Panc1 (cell line): Measurements from ENCODE around the gene TLE4. TPM values are rescaled to one million over a fixed set of nuclear protein-coding genes. Genes with fewer than 3 reads are reported as not detected.

Experiments
- ATAC-seq: fragments of 200-7000 bp; cut with Tn5 transposase; 2 replicates; pipeline ENCODE4 v1.9.1; 2020; ENCODE audit warnings: mild to moderate bottlenecking, moderate library complexity
- BruUV-seq: library from RNA; stranded (reverse); fragments of 400-500 nt; replicated peaks from 2 replicates; lab custom pipeline; 2021; lab: Mats Ljungman, UMichigan
- CTCF ChIA-PET: fragments of 300-600 bp; sonication (Branson Sonifier 250); formaldehyde crosslinking; loops from one replicate; lab custom pipeline; 2022; ENCODE audit warnings: antibody characterized with exemption; lab: Charles Lee
- POLR2A ChIA-PET: fragments of 300-600 bp; sonication (Branson Sonifier 250); formaldehyde crosslinking; loops from one replicate; lab custom pipeline; 2022; ENCODE audit warnings: antibody characterized with exemption; lab: Charles Lee
- DNase-seq: peaks from one replicate; pipeline ENCODE4 v3.0.0-alpha.2; 2010; ENCODE audit warnings: low read depth, low spot score
- H3K27ac ChIP-seq: 2 replicates; pipeline ENCODE4 v1.5.1; 2011; ENCODE audit warnings: mild to moderate bottlenecking, low read length, inconsistent platforms
- H3K27me3 ChIP-seq: fragments of 200-500 bp; sonication (Bioruptor generic); 2 replicates; pipeline ENCODE4 v1.6.0; 2014; ENCODE audit warnings: low read length, inconsistent platforms; ENCODE audit not compliant: control insufficient read depth, insufficient read depth
- H3K36me3 ChIP-seq: fragments of 200-500 bp; sonication (Bioruptor generic); 2 replicates; pipeline ENCODE4 v1.5.1; 2014; ENCODE audit warnings: inconsistent platforms, mild to moderate bottlenecking, low read length, moderate library complexity; ENCODE audit not compliant: control insufficient read depth, insufficient read depth
- H3K4me1 ChIP-seq: 2 replicates; pipeline ENCODE4 v1.5.1; 2011; ENCODE audit warnings: inconsistent platforms, mild to moderate bottlenecking, low read length, moderate library complexity; ENCODE audit not compliant: control insufficient read depth, insufficient read depth
- H3K4me3 ChIP-seq, 2 experiments: 2 replicates each; pipeline ENCODE4 v1.5.1; 2011 to 2012; ENCODE audit warnings: low read depth in 2 of 2, low read length in 2 of 2, mild to moderate bottlenecking in 2 of 2, inconsistent platforms in 1 of 2, moderate library complexity in 1 of 2
- H3K9me3 ChIP-seq: fragments of 200-500 bp; sonication (Bioruptor generic); 2 replicates; pipeline ENCODE4 v1.5.1; 2014; ENCODE audit warnings: low read depth, mild to moderate bottlenecking, inconsistent platforms, low read length, moderate library complexity; ENCODE audit not compliant: control insufficient read depth, insufficient read depth
- CTCF ChIP-seq: fragments of 450-650 bp; IDR thresholded peaks from 2 replicates; pipeline ENCODE4 v1.5.1; 2017; ENCODE audit warnings: mild to moderate bottlenecking
- POLR2AphosphoS5 ChIP-seq: IDR thresholded peaks from 2 replicates; pipeline ENCODE4 v1.6.1; 2012; ENCODE audit warnings: mild to moderate bottlenecking, low read depth, low read length, moderate library complexity
- REST ChIP-seq, 2 experiments: IDR thresholded peaks; 2 replicates each; pipeline ENCODE4 v1.6.1; 2011 to 2012; ENCODE audit warnings: low read depth in 2 of 2, control low read depth in 1 of 2, low read length in 1 of 2, mild to moderate bottlenecking in 1 of 2, moderate library complexity in 1 of 2; ENCODE audit not compliant: insufficient read depth in 1 of 2
- SIN3A ChIP-seq: IDR thresholded peaks from 2 replicates; pipeline ENCODE4 v1.6.1; 2012; ENCODE audit warnings: low read depth, mild to moderate bottlenecking, low read length, moderate library complexity, borderline replicate concordance; ENCODE audit not compliant: insufficient read depth
- TCF7L2 ChIP-seq: IDR thresholded peaks from 2 replicates; pipeline ENCODE4 v1.6.1; 2011; ENCODE audit warnings: mild to moderate bottlenecking, low read depth, low read length, inconsistent platforms
- in situ Hi-C: cut with HindIII; loops from 2 replicates; pipeline ENCODE4 v1.10.0; 2016; ENCODE audit warnings: low sequenced_read_pairs, low pct_unique_long_range_greater_than_20kb
- intact Hi-C: fragments of 100-400 bp; cut with micrococcal nuclease; formaldehyde crosslinking; loops from one replicate; pipeline ENCODE4 v1.10.0; 2022; ENCODE audit not compliant: unreplicated experiment
- total RNA-seq: library from RNA; stranded (reverse); gene quantifications from one replicate; pipeline ENCODE4 v1.2.1, GENCODE V29; 2021; ENCODE audit not compliant: unreplicated experiment

Gene TLE4
- total RNA-seq, 1 experiment from 2014 or later, result 8.7 TPM

DNA sequence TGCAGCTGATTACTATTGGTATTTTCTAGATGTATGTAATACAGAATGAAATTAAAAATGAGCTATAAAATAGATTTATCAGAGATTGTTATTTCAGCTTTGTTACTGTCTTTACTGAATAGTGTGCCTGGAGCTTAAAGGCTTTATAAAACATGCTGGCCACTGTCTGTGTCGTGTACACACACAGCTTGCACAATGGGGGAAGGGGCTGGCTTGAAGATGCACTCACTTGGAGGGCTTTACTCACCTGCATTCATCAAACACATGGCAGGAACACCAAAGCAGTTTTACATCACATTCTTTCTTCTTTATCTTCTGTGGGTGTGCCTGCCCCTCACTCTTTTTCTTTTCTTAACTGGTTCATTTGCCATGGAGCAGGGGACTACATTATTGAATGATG lies 60.9 kb downstream of the TLE4 start:
- ATAC-seq (no peak), DNase-seq (no peak)
- Histone ChIP-seq H3K27me3 (no peaks in the 10 kb centered on the region), H3K9me3 (no peaks in the 10 kb centered on the region), H3K27ac (no peak overlapping the region), H3K4me1 (no peaks in the 10 kb centered on the region), H3K4me3 (no peak overlapping the region), H3K36me3 (no peaks in the 10 kb centered on the region)
- POLR2A ChIA-PET, result no interaction called here
- in situ Hi-C loops, result no loop called here
- intact Hi-C loops, result no loop called here
- CTCF ChIA-PET, result no interaction called here
- BruUV-seq, result no TSS peak
- TF ChIP-seq POLR2AphosphoS5, result no peak
- no peak for TF ChIP-seq CTCF
- TF ChIP-seq SIN3A, result no peak
- TF ChIP-seq TCF7L2, result no peak
- no peak for TF ChIP-seq REST (IDR thresholded peaks at IDR 0.05; ENCODE audit: insufficient read depth in 1 of 2, low read depth in 2 of 2, low read length in 1 of 2)

DNA sequence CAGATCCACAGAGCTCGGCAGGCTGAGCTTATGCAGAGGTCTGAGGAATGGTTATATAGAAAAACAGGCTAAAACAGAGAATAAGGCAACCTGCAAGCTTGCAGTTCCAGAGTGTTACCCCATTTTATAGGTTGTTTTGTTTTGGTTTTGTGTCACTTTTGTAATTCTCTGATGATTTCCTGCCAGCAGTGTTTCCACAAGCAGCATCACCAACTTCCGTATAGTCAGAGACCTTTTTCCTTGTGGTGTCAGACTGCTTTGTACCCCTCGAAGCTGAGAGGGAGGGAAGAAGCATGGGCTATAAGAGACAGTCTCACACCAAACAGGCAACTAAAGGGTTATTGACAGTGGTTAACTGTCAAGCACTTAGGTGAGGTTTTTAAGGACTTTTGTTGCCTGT lies 61.8 kb downstream of the TLE4 start:
- no peak overlapping the region for H3K4me3 ChIP-seq
- BruUV-seq, result no TSS peak
- no peak for DNase-seq
- in situ Hi-C loops, result no loop called here
- no peaks in the 10 kb centered on the region for H3K27me3 ChIP-seq
- intact Hi-C loops, result no loop called here
- H3K4me1 ChIP-seq, result no peaks in the 10 kb centered on the region
- TF ChIP-seq POLR2AphosphoS5, result no peak
- TF ChIP-seq TCF7L2, result no peak
- CTCF ChIA-PET, result no interaction called here
- H3K27ac ChIP-seq, result no peak overlapping the region
- ATAC-seq, result no peak
- H3K9me3 ChIP-seq, result no peaks in the 10 kb centered on the region
- no peaks in the 10 kb centered on the region for H3K36me3 ChIP-seq
- POLR2A ChIA-PET, result no interaction called here

- no peaks in the 10 kb centered on the region for H3K4me1 ChIP-seq
- TF ChIP-seq REST (IDR thresholded peaks at IDR 0.05; ENCODE audit: insufficient read depth in 1 of 2, low read depth in 2 of 2, low read length in 1 of 2) (no peak), TCF7L2 (no peak), SIN3A (no peak), CTCF (no peak), POLR2AphosphoS5 (no peak)
- H3K4me3 ChIP-seq, result no peak overlapping the region
- ChIA-PET POLR2A (no interaction called here), CTCF (no interaction called here)
- H3K27ac ChIP-seq, result no peak overlapping the region
- in situ Hi-C loops (no loop called here), intact Hi-C loops (no loop called here)
- DNase-seq, result no peak
- ATAC-seq, result no peak
- no peaks in the 10 kb centered on the region for H3K27me3 ChIP-seq
- no peaks in the 10 kb centered on the region for H3K9me3 ChIP-seq
- BruUV-seq, result no TSS peak
- H3K36me3 ChIP-seq, result no peaks in the 10 kb centered on the region
Measured at GRCh38 chr9:79637177-79637925, 65.6 kb downstream of the TLE4 start.
